CD4-positive, alpha-beta T cell treated with Interleukin-21 for 1 hour (primary cell): ENCODE data around the gene RALGPS1.

Experiments used
- DNase-seq: peaks from one replicate; pipeline ENCODE4 v3.0.0-alpha.2; 2020

Gene RALGPS1

DNA sequence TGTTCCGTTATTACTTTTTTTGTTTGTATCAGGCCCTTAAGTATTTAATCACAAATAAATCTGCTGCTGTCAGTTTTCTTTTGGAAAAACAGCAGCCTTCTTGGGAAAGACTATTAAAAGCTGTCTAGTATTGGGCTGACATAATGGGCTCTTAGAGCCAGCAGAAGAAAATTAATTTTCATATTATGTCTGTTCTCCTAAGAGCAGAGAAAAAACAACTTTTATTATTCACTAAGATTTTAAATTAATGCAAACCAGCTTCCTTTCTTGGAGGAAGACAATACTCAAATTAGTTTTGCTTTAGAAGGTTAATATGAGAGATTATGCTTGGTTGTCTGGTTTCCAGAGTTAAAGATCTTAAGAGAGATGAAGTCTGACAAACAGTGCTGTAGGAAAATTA, 319.4 kb downstream of the RALGPS1 start:
- no peak for DNase-seq

- DNase-seq, result no peak
Measured at GRCh38 chr9:127237801-127238200, 323.2 kb downstream of the RALGPS1 start.

DNA sequence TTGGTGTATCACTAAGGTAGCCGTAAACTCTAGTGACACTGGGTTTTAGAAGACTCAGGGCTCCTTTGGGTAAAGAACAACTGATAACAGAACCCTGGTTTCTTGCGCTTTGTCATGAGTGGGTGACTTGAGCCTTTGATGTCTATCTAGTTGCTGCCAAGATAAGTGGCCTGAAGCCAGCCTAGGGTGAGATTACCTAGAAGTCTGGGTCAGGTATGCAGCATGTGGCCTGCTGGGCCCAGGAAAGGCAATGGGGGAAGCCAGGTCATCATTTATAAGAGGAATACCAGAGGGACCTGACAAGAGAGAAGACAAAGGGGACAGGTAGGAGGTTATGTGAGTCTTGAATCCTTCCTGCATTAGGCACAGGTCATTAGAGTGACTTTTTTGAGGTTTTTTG, 326.8 kb downstream of the RALGPS1 start:
- DNase-seq, result no peak

DNA sequence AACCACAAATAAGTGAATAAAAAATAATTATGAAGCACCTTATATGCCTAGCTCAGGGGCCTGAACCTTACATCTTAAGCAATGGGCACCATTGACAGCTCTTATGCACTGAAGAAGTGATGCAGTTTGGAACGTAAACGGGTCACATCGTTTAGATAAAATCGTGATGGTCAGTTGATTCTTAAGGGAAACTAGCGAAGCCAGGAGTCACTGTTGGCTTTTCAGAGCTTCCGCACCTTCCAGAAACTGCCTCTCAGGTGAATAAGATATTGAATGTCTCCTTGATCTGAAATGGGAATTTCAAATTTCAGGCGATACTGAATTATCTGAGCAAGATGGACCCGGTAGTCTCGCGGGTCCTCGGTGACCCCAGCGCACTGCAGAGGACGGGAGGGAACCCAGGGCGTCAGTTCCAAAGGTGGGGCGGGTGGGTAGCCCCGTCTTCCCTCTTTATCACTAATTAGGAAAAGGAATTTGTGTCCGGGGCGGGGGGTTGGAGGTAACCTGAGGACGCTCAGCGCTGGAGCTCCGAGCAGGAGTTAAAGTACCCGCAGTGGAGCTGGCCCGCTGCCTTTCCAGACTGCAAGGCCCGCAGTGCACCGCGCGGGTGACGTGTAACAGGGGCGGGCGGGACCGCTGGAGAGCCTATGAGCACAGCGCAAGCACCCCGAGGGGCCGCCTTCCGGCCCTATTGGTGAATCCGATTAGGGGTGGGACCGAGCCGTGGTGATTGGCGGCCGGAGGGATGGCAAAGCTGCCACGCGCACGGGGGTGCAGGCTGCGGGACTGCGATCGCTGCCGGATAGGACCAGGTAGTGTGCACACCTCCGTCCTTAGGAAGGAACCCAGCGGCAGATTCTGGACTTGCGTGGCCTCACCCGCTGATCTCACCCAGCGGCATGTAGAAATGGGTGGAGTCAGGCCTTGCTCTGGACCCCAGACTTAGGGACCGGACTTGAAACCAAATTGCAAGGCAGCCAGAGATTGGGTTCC, 330.3 kb downstream of the RALGPS1 start:
- DNase-seq, result peak; percentile 93

DNA sequence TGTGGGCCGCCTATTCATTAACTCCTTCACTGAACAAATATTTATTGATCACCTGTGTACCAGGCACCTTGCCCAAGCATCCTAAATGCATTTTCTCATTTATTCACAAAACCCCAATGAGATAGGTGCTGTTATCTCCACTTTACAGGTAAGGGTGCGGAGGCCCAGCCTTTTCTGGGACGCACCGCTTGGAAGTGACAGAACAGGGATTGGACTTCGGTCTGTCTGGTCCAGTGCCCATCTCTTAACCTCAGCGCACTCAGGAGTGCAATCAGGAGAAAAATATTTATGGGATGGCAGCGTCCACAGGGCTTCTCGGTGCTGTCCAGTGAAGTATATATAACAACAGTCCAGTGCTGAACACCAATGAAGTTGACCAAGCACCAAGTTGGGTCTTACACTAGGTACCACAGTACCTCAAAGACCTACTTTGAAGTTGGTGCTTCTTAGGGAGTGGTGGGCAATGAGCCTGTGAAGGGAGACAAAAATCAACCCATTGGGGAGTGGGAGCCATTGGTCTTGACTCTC, 331.1 kb downstream of the RALGPS1 start:
- DNase-seq, result no peak

- no peak for DNase-seq
Measured at GRCh38 chr9:127248241-127248640, 333.7 kb downstream of the RALGPS1 start.

DNA sequence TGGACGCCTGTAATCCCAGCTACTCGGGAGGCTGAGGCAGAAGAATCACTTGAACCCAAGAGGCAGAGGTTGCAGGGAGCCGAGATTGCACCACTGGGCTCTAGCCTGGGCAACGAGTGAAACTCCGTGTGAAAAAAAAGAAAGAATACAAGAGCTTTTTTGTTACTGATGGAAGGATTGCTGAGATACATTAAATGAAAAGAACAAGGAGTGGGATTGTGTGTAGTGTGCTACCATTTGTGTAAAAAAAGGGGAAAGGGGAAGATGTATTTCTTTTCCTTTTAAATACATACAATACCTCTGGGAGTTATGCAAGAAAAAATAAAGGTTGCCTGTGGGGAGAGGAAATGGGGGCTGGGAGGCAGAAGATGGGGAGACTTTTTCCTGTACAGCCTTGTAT, 335.3 kb downstream of the RALGPS1 start:
- no peak for DNase-seq

DNA sequence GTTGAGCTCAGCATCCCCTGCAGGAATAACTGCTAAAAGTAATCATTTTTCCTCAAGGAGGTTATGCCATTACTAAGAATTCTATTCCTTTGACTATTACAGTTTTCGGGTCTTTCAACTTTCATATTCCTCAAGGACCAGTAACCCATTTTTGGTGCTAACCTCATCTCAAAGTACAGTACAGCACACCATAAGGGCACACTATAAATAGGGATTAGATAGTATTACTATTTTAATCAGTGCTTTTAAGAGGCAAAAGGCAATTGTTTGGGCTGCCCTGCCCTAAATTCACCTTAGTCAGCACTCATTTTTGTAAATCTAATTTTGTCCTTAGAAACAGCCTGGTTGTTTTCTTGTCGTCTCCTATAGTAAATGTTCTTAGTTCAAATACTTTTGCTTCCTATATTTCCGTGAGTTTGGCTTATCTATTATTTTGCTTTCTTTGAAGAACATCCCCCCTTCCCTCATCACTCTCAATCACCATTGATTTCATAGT, 336.4 kb downstream of the RALGPS1 start:
- DNase-seq, result no peak

GRCh38 chr9:127252410-127253318, 338.1 kb downstream of the RALGPS1 start:
- no peak for DNase-seq

DNA sequence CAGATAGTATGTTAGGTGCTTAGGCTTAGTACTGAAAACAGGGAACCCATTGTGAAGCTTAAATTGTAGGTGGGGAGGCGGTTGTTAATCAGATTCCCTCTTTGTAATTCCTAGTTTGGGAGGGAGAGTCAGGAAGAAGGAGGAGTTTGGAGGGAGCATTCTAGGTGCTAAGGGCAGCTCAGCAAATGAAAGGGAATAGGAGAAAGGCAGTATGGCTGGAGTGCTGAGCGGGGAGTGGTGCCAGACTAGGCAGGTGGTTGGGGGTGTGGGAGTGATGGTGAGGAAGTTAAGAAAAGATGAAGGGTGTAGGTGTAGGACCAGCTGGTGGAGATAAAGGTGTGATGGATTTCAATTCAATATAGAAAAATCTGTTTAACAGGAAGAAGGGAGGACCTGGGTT, 338.9 kb downstream of the RALGPS1 start:
- DNase-seq, result no peak

GRCh38 chr9:127255692-127256091, 341.1 kb downstream of the RALGPS1 start:
- DNase-seq, result no peak

- DNase-seq, result no peak
Measured at GRCh38 chr9:127256324-127256723, 341.7 kb downstream of the RALGPS1 start.

DNA sequence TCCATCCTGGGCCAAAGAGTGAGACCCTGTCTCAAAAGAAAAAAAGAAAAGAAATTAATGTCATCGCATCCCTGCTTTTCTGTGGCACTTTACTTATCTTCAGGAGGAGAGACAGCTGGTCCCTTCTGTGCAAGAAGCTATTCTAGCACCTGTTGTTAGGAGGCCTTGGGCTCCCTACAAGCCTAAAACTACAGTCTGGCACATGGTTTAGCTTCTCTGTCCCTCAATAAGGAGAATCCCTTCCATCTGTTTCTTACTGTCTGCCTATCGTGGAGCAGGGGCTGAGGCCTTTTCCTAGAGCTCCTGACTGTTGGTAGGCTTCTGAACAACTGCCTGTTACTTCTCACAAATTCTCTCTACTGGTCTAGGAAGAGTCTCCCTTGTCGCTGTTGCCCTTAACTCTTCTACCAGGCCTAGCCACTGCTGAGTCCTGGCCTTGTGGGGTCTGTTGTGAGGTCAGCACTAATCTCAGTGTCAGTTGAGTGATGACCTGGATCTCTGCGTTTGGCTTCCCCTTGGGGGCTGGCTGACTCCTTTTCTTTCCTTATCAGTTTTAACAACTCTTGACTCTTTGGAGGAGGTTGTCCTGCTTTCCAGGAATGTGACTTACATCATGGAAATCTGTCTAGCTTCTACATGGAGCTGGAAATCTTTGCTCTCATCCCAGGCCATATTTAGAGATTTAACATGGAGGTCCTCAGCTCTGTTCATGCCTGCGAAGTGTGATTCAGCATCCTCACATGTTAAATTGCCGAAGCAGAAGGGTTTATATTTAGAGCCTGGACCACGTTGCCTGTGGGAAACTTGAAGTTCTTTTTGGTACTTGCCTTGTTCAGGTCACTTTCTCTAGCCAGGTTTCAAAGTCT, 344.3 kb downstream of the RALGPS1 start:
- no peak for DNase-seq

- DNase-seq, result no peak
Measured at GRCh38 chr9:127262602-127263001, 348.0 kb downstream of the RALGPS1 start.

DNA sequence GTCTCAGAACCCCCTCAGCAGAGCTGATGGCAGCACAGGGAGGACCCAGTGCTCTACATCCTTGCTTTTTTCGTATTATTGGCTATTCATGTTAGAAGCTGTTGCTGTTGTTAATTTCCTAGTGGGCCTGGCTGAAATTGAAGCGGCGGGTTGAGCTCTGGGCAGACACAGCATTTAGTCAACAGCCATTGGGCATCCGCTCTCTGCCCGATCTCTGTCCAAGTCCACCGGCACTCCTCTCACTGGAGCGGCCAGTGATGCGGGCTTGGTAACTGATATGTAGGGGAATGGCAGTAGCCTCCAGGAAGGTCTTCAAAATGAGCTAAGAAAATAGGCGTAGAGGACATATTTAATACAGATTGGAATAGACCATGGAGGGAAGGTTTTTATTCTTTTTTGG, 348.7 kb downstream of the RALGPS1 start:
- DNase-seq, result no peak

DNA sequence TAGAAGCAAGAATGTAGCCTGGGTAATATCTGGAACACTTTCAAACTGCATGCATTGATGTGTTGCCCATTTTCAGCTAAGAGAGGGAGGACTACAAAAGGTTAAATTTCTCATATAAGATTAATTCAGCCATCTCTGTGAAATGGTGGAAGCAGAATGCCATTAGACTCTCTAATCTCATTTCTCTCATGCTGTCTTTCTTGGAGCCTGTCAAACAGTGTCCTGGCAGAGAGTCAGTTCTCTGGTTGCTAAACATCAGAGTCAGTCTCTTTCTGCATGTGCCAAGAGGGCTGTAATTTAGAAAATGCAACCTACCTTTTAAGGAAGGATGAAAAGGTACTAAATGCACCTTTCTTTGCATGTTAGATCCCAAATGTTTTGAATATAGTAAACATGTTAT, 349.1 kb downstream of the RALGPS1 start:
- no peak for DNase-seq

DNA sequence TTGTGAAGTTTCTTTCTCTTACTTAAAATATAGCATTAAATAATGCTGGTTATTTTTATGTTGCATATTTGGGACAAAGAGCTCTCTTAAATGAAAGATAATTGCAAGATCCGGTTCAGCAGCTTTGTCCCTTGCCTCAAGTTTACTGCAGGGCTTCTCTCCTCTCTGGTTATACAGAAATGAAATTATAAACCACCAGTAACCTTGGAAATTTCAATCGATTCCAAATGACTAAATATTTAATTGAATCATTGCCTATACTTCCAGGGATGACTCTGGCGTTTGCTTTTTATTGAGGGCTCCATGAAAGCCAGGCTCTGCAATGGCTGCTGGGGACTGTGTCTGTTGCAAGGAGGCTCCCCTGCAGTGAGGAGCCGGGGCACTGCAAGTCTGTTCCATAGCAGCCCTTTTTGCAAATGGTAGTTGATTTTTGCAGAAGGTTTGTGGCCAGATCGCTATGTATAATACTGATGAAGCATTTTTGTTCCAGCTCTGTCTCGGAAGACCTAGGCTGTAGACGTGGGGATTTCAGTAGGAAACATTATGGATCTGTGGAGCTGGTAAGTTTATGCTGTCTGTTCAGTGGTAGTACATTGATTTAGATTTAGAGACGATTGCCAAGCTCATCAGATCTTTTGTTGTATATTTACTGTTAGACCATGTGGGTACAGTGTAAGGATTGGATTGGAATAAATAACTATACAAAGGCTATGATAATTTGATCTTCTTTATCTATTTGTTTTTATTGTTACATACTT, 350.1 kb downstream of the RALGPS1 start, which contains the start of gene GARNL3:
Gene GARNL3 (plus strand): TSS at position 313 of the 758 bp plus-strand sequence. CDS start 104 bp downstream, at position 417.
- no peak for DNase-seq

- no peak for DNase-seq
Measured at GRCh38 chr9:127267793-127268525, 353.4 kb downstream of the RALGPS1 start.

- no peak for DNase-seq
Measured at GRCh38 chr9:127269449-127269848, 354.9 kb downstream of the RALGPS1 start.
